HCT116 (cell line): ENCODE results near the gene ROBO1.

Source experiments
- CTCF ChIP-seq, 3 experiments: fragments of 200-600 bp in 1 of 3; sonication (generic) in 1 of 3; IDR thresholded peaks in 2 of 3; conservative IDR thresholded peaks in 1 of 3; 2 replicates each; pipeline ENCODE4 v1.5.1; 2012 to 2017; ENCODE audit warnings: low read depth in 2 of 3, low read length in 2 of 3, antibody characterized with exemption in 1 of 3, borderline replicate concordance in 1 of 3, control low read depth in 1 of 3, mild to moderate bottlenecking in 1 of 3, mixed read lengths in 1 of 3, mixed run types in 1 of 3, moderate library complexity in 1 of 3; ENCODE audit not compliant: insufficient read depth in 1 of 3
- EGR1 ChIP-seq: IDR thresholded peaks from 2 replicates; pipeline ENCODE4 v1.6.1; 2012; ENCODE audit warnings: low read depth
- EZH2 ChIP-seq: fragments of 200-600 bp; sonication (generic); IDR thresholded peaks from 2 replicates; pipeline ENCODE4 v1.6.1; 2017; ENCODE audit warnings: antibody characterized with exemption, mixed run types
- JUND ChIP-seq: IDR thresholded peaks from 2 replicates; pipeline ENCODE4 v1.6.1; 2012
- POLR2A ChIP-seq: IDR thresholded peaks from 2 replicates; pipeline ENCODE4 v1.7.0; 2011; ENCODE audit warnings: borderline replicate concordance; ENCODE audit not compliant: insufficient read depth, insufficient read length; ENCODE audit errors: extremely low read depth
- RAD21 ChIP-seq: IDR thresholded peaks from 2 replicates; pipeline ENCODE4 v1.6.1; 2012; ENCODE audit warnings: low read depth, mild to moderate bottlenecking
- REST ChIP-seq: IDR thresholded peaks from 2 replicates; pipeline ENCODE4 v1.6.1; 2012; ENCODE audit warnings: low read depth
- SIN3A ChIP-seq: IDR thresholded peaks from 2 replicates; pipeline ENCODE4 v1.6.1; 2012; ENCODE audit warnings: low read depth
- ZBTB33 ChIP-seq: IDR thresholded peaks from 2 replicates; pipeline ENCODE4 v1.6.1; 2011; ENCODE audit warnings: mild to moderate bottlenecking, low read length, moderate library complexity; ENCODE audit not compliant: insufficient replicate concordance; ENCODE audit errors: extremely low read depth

DNA sequence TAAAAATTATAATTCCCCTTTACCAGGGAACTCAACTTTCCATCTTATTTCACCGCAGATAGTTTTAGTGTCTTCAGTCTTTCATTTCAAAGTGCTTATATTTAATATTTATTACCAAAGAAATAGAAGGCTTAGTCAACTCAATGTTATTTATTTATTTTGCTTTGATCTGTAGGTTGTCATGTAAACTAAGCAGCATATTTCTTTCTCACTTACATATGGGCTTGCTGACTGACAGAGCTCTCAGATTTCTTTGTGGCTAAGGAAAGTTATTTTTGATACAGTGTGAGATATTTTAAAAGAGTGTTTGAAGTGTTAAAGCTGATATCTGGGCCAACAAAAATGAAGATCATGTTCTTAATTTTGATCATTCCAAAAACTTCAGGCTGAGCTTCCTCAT lies 331.4 kb downstream of the ROBO1 start:
- TF ChIP-seq CTCF (IDR thresholded peaks at IDR 0.05 in 2 of 3, conservative IDR thresholded peaks at IDR 0.05 in 1 of 3; ENCODE audit: borderline replicate concordance in 1 of 3, insufficient read depth in 1 of 3, low read depth in 2 of 3, low read length in 2 of 3) (no peak), REST (no peak), EGR1 (no peak), EZH2 (no peak), POLR2A (no peak), ZBTB33 (no peak), JUND (no peak), SIN3A (no peak), RAD21 (no peak)
